K562 (cell line): Measurements from ENCODE around the gene PCDH9. TPM values are rescaled to one million over a fixed set of nuclear protein-coding genes. Genes with fewer than 3 reads are reported as not detected.

Source experiments
- ATAC-seq: fragments of 200-7000 bp; cut with Tn5 transposase; 3 replicates; pipeline ENCODE4 v1.9.1; 2020; ENCODE audit warnings: moderate library complexity
- BruUV-seq: library from RNA; stranded (reverse); fragments of 400-500 nt; replicated peaks from 2 replicates; lab custom pipeline; 2021; lab: Mats Ljungman, UMichigan
- CTCF ChIA-PET: fragments of 300-600 bp; formaldehyde crosslinking; extraction: SDS; loops from one replicate; lab custom pipeline; 2021; ENCODE audit warnings: low intra/inter-chr PET ratio; lab: Yijun Ruan, JAX
- POLR2A ChIA-PET: fragments of 300-600, 350-650 bp; sonication (Branson Sonifier 250); formaldehyde crosslinking; extraction: SDS; loops from one replicate; lab custom pipeline; 2021; ENCODE audit warnings: antibody characterized with exemption, inconsistent platforms; lab: Yijun Ruan, JAX
- DNase-seq, 4 experiments: peaks; one replicate each; pipeline versions ENCODE4 v3.0.0 to v3.0.0-alpha.2; 2011 to 2018; ENCODE audit warnings: low spot score in 3 of 4, mixed read lengths in 3 of 4; ENCODE audit errors: extremely low read depth in 1 of 4
- FAIRE-seq: peaks from 2 replicates; lab custom pipeline; 2011; peaks lifted over from hg19 to GRCh38; lab: Jason Lieb, UNC
- H2AFZ ChIP-seq: 2 replicates; pipeline ENCODE4 v1.6.0; 2011; ENCODE audit warnings: low read depth, low read length, control low read depth, inconsistent platforms
- H3K27ac ChIP-seq: fragments of 200-600 bp; 3 replicates; pipeline ENCODE4 v1.8.0; 2011; ENCODE audit warnings: low read depth, mild to moderate bottlenecking, control low read depth, inconsistent platforms, low read length, moderate library complexity, mixed read lengths; ENCODE audit errors: extremely low read depth
- H3K27me3 ChIP-seq, 2 experiments: fragments of 300-600 bp in 1 of 2; 2 replicates in 1 of 2; 3 replicates in 1 of 2; pipeline versions ENCODE4 v1.6.0 to v1.8.0; 2011; ENCODE audit warnings: inconsistent platforms in 2 of 2, low read length in 2 of 2, mild to moderate bottlenecking in 1 of 2, mixed read lengths in 1 of 2, moderate library complexity in 1 of 2; ENCODE audit not compliant: control insufficient read depth in 2 of 2, insufficient read depth in 2 of 2
- H3K36me3 ChIP-seq: fragments of 300-600 bp; 3 replicates; pipeline ENCODE4 v1.8.0; 2011; ENCODE audit warnings: mild to moderate bottlenecking, low read length, inconsistent platforms; ENCODE audit not compliant: control insufficient read depth, insufficient read depth
- H3K4me1 ChIP-seq, 2 experiments: fragments of 200-600 bp in 1 of 2; replicated peaks in 1 of 2; 2 replicates in 1 of 2; 3 replicates in 1 of 2; pipeline versions ENCODE4 v1.5.1 to v1.8.0; 2011; ENCODE audit warnings: inconsistent platforms in 2 of 2, low read length in 2 of 2, mild to moderate bottlenecking in 1 of 2, mixed read lengths in 1 of 2, moderate library complexity in 1 of 2; ENCODE audit not compliant: control insufficient read depth in 2 of 2, insufficient read depth in 2 of 2
- H3K4me2 ChIP-seq: 2 replicates; pipeline ENCODE4 v1.6.1; 2011; ENCODE audit warnings: low read length, control low read depth, inconsistent platforms, mixed read lengths; ENCODE audit not compliant: insufficient read depth
- H3K4me3 ChIP-seq: fragments of 200-600 bp; sonication (generic), shearing (Covaris generic); 2 replicates; pipeline ENCODE4 v1.5.1; 2016; ENCODE audit warnings: control low read depth, inconsistent platforms
- H3K79me2 ChIP-seq: fragments of 200-600 bp; 3 replicates; pipeline ENCODE4 v1.8.0; 2011; ENCODE audit warnings: low read length, inconsistent platforms; ENCODE audit not compliant: control insufficient read depth, insufficient read depth
- H3K9ac ChIP-seq, 2 experiments: 2 replicates each; pipeline versions ENCODE4 v1.6.0 to v1.6.1; 2011; ENCODE audit warnings: low read depth in 2 of 2, low read length in 2 of 2, control low read depth in 1 of 2, inconsistent platforms in 1 of 2, mild to moderate bottlenecking in 1 of 2, mixed read lengths in 1 of 2; ENCODE audit not compliant: insufficient read depth in 1 of 2
- H3K9me1 ChIP-seq: one replicate; pipeline ENCODE4 v1.6.0; 2011; ENCODE audit warnings: inconsistent platforms, mild to moderate bottlenecking, low read length, moderate library complexity; ENCODE audit not compliant: control insufficient read depth, insufficient read depth
- H3K9me3 ChIP-seq: replicated peaks from 2 replicates; pipeline ENCODE4 v1.5.1; 2011; ENCODE audit warnings: low read depth, low read length, inconsistent platforms; ENCODE audit not compliant: control insufficient read depth, insufficient read depth
- H4K20me1 ChIP-seq: replicated peaks from 2 replicates; pipeline ENCODE4 v1.6.1; 2011; ENCODE audit warnings: low read length, inconsistent platforms, mixed read lengths; ENCODE audit not compliant: control insufficient read depth, insufficient read depth
- CHD1 ChIP-seq: fragments of 200-600 bp; sonication (generic); IDR thresholded peaks from one replicate; pipeline ENCODE4 v1.6.1; 2012; ENCODE audit warnings: mild to moderate bottlenecking, moderate library complexity, low read length, inconsistent platforms
- MAX ChIP-seq: sonication (generic); formaldehyde crosslinking; IDR thresholded peaks from 2 replicates; pipeline ENCODE4 v1.9.0; 2022; ENCODE audit warnings: mild to moderate bottlenecking, missing genetic modification reagents
- MXI1 ChIP-seq: IDR thresholded peaks from 2 replicates; pipeline ENCODE4 v1.6.1; 2011; ENCODE audit warnings: low read depth, mild to moderate bottlenecking, improper control_type of control experiment, low read length
- MYC ChIP-seq, 2 experiments: fragments of 250-450 bp in 1 of 2; sonication (Bioruptor Pico) in 1 of 2; IDR thresholded peaks; 2 replicates each; pipeline versions ENCODE4 v1.5.1 to v1.6.1; 2012 to 2021; ENCODE audit warnings: low read depth in 2 of 2, borderline replicate concordance in 1 of 2, improper control_type of control experiment in 1 of 2, low read length in 1 of 2, mild to moderate bottlenecking in 1 of 2, moderate library complexity in 1 of 2
- RFX7 ChIP-seq: fragments of 250-450 bp; sonication (Bioruptor Pico); IDR thresholded peaks from 2 replicates; pipeline ENCODE4 v1.5.1; 2021; ENCODE audit warnings: mild to moderate bottlenecking
- SRF ChIP-seq, 2 experiments: fragments of 250-450, 450-650 bp in 1 of 2; sonication (Bioruptor Pico) in 1 of 2; sonication (generic) in 1 of 2; formaldehyde crosslinking; IDR thresholded peaks; 2 replicates each; pipeline versions ENCODE4 v1.5.0 to v1.5.1; 2020 to 2022; ENCODE audit warnings: mild to moderate bottlenecking in 1 of 2, missing genetic modification reagents in 1 of 2
- TEAD1 ChIP-seq, 2 experiments: fragments of 450-650 bp in 1 of 2; sonication (generic) in 1 of 2; formaldehyde crosslinking; IDR thresholded peaks; 2 replicates each; pipeline versions ENCODE4 v1.4.0 to v1.8.0; 2020 to 2022; ENCODE audit warnings: mild to moderate bottlenecking in 2 of 2, missing genetic modification reagents in 1 of 2
- ZNF217 ChIP-seq: sonication (generic); formaldehyde crosslinking; IDR thresholded peaks from 2 replicates; pipeline ENCODE4 v1.8.0; 2022; ENCODE audit warnings: mild to moderate bottlenecking, missing genetic modification reagents
- ZNF277 ChIP-seq: fragments of 250-450 bp; sonication (Bioruptor Pico); IDR thresholded peaks from 2 replicates; pipeline ENCODE4 v1.8.0; 2022; ENCODE audit warnings: inconsistent platforms, mild to moderate bottlenecking, moderate library complexity, borderline replicate concordance
- ZNF740 ChIP-seq, 3 experiments: fragments of 200-800 bp in 1 of 3; sonication (Bioruptor generic) in 1 of 3; sonication (generic) in 1 of 3; formaldehyde crosslinking in 1 of 3; IDR thresholded peaks; 2 replicates each; pipeline versions ENCODE4 v1.6.1 to v1.8.0; 2016 to 2022; ENCODE audit warnings: mild to moderate bottlenecking in 2 of 3, missing compliant biosample characterization in 2 of 3, missing genetic modification characterization in 2 of 3, missing genetic modification reagents in 1 of 3
- ZNF766 ChIP-seq: fragments of 200-800 bp; sonication (Bioruptor generic); conservative IDR thresholded peaks from 2 replicates; pipeline ENCODE4 v1.6.1; 2016; ENCODE audit warnings: missing genetic modification characterization, missing compliant biosample characterization
- WGBS: fragments of 100-300 bp; shearing (Covaris generic); methylation state at CpG from one replicate; pipeline ENCODE4 v1.1.6; 2016; ENCODE audit warnings: low coverage, mixed read lengths; ENCODE audit not compliant: insufficient coverage; ENCODE audit errors: missing lambda C conversion rate; 5-methylcytosine and 5-hydroxymethylcytosine counted together
- in situ Hi-C: fragments of 300-500 bp; cut with MboI; formaldehyde crosslinking; loops from 4 replicates; pipeline ENCODE4 v1.15.0; 2018; ENCODE audit warnings: inconsistent platforms, mixed read lengths
- intact Hi-C: fragments of 100-400 bp; cut with micrococcal nuclease; formaldehyde crosslinking; loops from 2 replicates; pipeline ENCODE4 v1.14.2; 2022
- polyA plus RNA-seq, 8 experiments: library from polyadenylated mRNA; depleted of rRNA in 4 of 8; stranded (reverse) in 5 of 8; unstranded in 3 of 8; fragments of >200 nt; fragmentation: Nextera tagmentation in 2 of 8; fragmentation: Illumina TruSeq in 1 of 8; extraction: Ambion mirVana in 2 of 8; extraction: Trizol in 1 of 8; gene quantifications; 2 replicates each; pipeline versions ENCODE4 v1.2.1 to v1.2.3, GENCODE V29; 2011 to 2014; ENCODE audit warnings: inconsistent platforms in 1 of 8, missing spikeins in 1 of 8
- total RNA-seq, 7 experiments: library from RNA; depleted of rRNA in 6 of 7; stranded (reverse); fragments of >200 nt in 6 of 7; fragmentation: Illumina TruSeq in 2 of 7; extraction: Trizol in 2 of 7; gene quantifications; 2 replicates each; pipeline versions ENCODE4 v1.2.1 to v1.2.3, GENCODE V29; 2011 to 2021; ENCODE audit warnings: low replicate concordance in 1 of 7

The PCDH9 gene
- total and polyA plus RNA-seq, 9 of the 15 experiments (the other 6 are each of a cell fraction or from before 2014, with no cell fraction given), result 1.1 to 6.7 (median 4.9) TPM

GRCh38 chr13:66992183-66992582 is 238.0 kb downstream of the PCDH9 start:
- Histone ChIP-seq H3K9me1 (no peaks in the 10 kb centered on the region), H3K9ac (no peak overlapping the region), H3K4me1 (peaks cover 0 to 8% of the 10 kb centered on the region in 2 experiments; a peak in 2 of 5 replicates), H3K27ac (no peak overlapping the region), H4K20me1 (no peaks in the 10 kb centered on the region), H3K36me3 (no peaks in the 10 kb centered on the region), H2AFZ (no peak overlapping the region), H3K9me3 (no peaks in the 10 kb centered on the region), H3K4me2 (no peak overlapping the region), H3K27me3 (no peaks in the 10 kb centered on the region), H3K79me2 (no peaks in the 10 kb centered on the region), H3K4me3 (no peak overlapping the region)
- WGBS, result 46% methylated on average over 3 of the region's 3 CpGs
- DNase-seq, result no peak
- FAIRE-seq, result no peak
- ChIA-PET CTCF (no interaction called here), POLR2A (interaction anchor here (0.6 kb wide), 1 partner anchor 157 kb away, joined by 3 read pairs; no protein-coding TSS in a partner anchor)
- in situ Hi-C loops (no loop called here), intact Hi-C loops (no loop called here)
- BruUV-seq, result no TSS peak
- TF ChIP-seq MYC (IDR thresholded peaks at IDR 0.05; ENCODE audit: low read depth, low read length) (no peak), MYC (CRISPR knock-in tag; IDR thresholded peaks at IDR 0.05; ENCODE audit: borderline replicate concordance, low read depth) (no peak), ZNF766 (no peak), TEAD1 (CRISPR knock-in tag; IDR thresholded peaks at IDR 0.05) (no peak), ZNF277 (CRISPR knock-in tag) (no peak), RFX7 (no peak), MXI1 (no peak), SRF (CRISPR knock-in tag; IDR thresholded peaks at IDR 0.05) (no peak), ZNF217 (CRISPR knock-in tag) (no peak), MAX (CRISPR knock-in tag) (no peak), CHD1 (no peak), ZNF740 (CRISPR knock-in tag; IDR thresholded peaks at IDR 0.05) (no peak), ZNF740 (tag; IDR thresholded peaks at IDR 0.05) (no peak)
- no peak for ATAC-seq
